HG03039 (cell line): ENCODE data around the gene TBX19.

Experiments
- ATAC-seq: cut with Tn5 transposase; IDR thresholded peaks from one replicate; pipeline ENCODE4 v1.9.1; 2021; ENCODE audit warnings: mild to moderate bottlenecking, moderate library complexity; ENCODE audit not compliant: unreplicated experiment

TBX19 gene

GRCh38 chr1:168279253-168279652 lies 1.4 kb upstream of the TBX19 start:
- ATAC-seq = no peak

- no peak for ATAC-seq
These were observed 1.1 kb downstream of the TBX19 start for GRCh38 chr1:168281603-168282325.

GRCh38 chr1:168285521-168285790 lies 4.8 kb downstream of the TBX19 start:
- no peak for ATAC-seq

- no peak for ATAC-seq
These were observed 5.6 kb downstream of the TBX19 start for GRCh38 chr1:168285971-168286927.

- no peak for ATAC-seq
These were observed 6.6 kb downstream of the TBX19 start for GRCh38 chr1:168287237-168287664.

- no peak for ATAC-seq
These were observed 7.8 kb downstream of the TBX19 start for GRCh38 chr1:168288311-168289052.

- no peak for ATAC-seq
These were observed 10.7 kb downstream of the TBX19 start for GRCh38 chr1:168291222-168291837.

GRCh38 chr1:168293356-168293755 lies 12.7 kb downstream of the TBX19 start:
- ATAC-seq = no peak

GRCh38 chr1:168295411-168296114 lies 14.9 kb downstream of the TBX19 start:
- no peak for ATAC-seq

- no peak for ATAC-seq
These were observed 16.5 kb downstream of the TBX19 start for GRCh38 chr1:168297019-168297730.

GRCh38 chr1:168298446-168298845 lies 17.8 kb downstream of the TBX19 start:
- no peak for ATAC-seq

GRCh38 chr1:168300626-168301025 lies 19.9 kb downstream of the TBX19 start:
- ATAC-seq = no peak

- ATAC-seq = no peak
These were observed 21.1 kb downstream of the TBX19 start for GRCh38 chr1:168301664-168302320.

GRCh38 chr1:168303716-168304540 lies 23.3 kb downstream of the TBX19 start:
- no peak for ATAC-seq

GRCh38 chr1:168304865-168305264 lies 24.2 kb downstream of the TBX19 start:
- ATAC-seq = no peak

GRCh38 chr1:168312718-168313604 lies 32.3 kb downstream of the TBX19 start:
- ATAC-seq = no peak

GRCh38 chr1:168316142-168316541 lies 35.5 kb downstream of the TBX19 start:
- ATAC-seq = no peak
